Smooth muscle cell (in vitro differentiated cells): ENCODE data around the gene PAK2. TPM values are rescaled to one million over a fixed set of nuclear protein-coding genes. Genes with fewer than 3 reads are reported as not detected.

ENCODE experiments used
- DNase-seq: peaks from one replicate; lab custom pipeline; 2025; ENCODE audit not compliant: unreplicated experiment; lab: John Stamatoyannopoulos, UW
- H2AFZ ChIP-seq: fragments of 200-600 bp; sonication (generic); 2 replicates; pipeline ENCODE4 v1.6.0; 2016; ENCODE audit warnings: antibody characterized with exemption, low read depth, mild to moderate bottlenecking
- H3F3A ChIP-seq: fragments of 200-600 bp; sonication (generic); 2 replicates; pipeline ENCODE4 v1.6.0; 2017; ENCODE audit warnings: antibody characterized with exemption, low read depth
- H3K27ac ChIP-seq: fragments of 200-600 bp; sonication (generic); 2 replicates; pipeline ENCODE4 v1.5.1; 2016; ENCODE audit warnings: low read depth, mild to moderate bottlenecking
- H3K27me3 ChIP-seq: fragments of 200-600 bp; sonication (generic); 2 replicates; pipeline ENCODE4 v1.6.1; 2016; ENCODE audit warnings: low read depth, mild to moderate bottlenecking
- H3K36me3 ChIP-seq: fragments of 200-600 bp; sonication (generic); 2 replicates; pipeline ENCODE4 v1.5.1; 2016; ENCODE audit warnings: low read depth
- H3K4me1 ChIP-seq: fragments of 200-600 bp; sonication (generic); 2 replicates; pipeline ENCODE4 v1.5.1; 2016; ENCODE audit warnings: low read depth
- H3K4me2 ChIP-seq: fragments of 200-600 bp; sonication (generic); 2 replicates; pipeline ENCODE4 v1.6.0; 2016; ENCODE audit warnings: mild to moderate bottlenecking
- H3K4me3 ChIP-seq: fragments of 200-600 bp; sonication (generic); 2 replicates; pipeline ENCODE4 v1.5.1; 2016; ENCODE audit warnings: mild to moderate bottlenecking
- H3K79me2 ChIP-seq: fragments of 200-600 bp; sonication (generic); 2 replicates; pipeline ENCODE4 v1.6.0; 2016; ENCODE audit warnings: low read depth, mild to moderate bottlenecking
- H3K9ac ChIP-seq: fragments of 200-600 bp; sonication (generic); 2 replicates; pipeline ENCODE4 v1.6.0; 2016; ENCODE audit warnings: low read depth
- H3K9me3 ChIP-seq: fragments of 200-600 bp; sonication (generic); replicated peaks from 2 replicates; pipeline ENCODE4 v1.5.1; 2016; ENCODE audit warnings: low read depth
- H4K20me1 ChIP-seq: fragments of 200-600 bp; sonication (generic); 2 replicates; pipeline ENCODE4 v1.6.0; 2016; ENCODE audit warnings: low read depth
- WGBS: methylation state at CpG from one replicate; pipeline ENCODE4 v1.1.7; 2016; ENCODE audit warnings: low lambda C conversion rate; 5-methylcytosine and 5-hydroxymethylcytosine counted together
- polyA plus RNA-seq: library from polyadenylated mRNA; unstranded; fragments of >200 nt; fragmentation: Nextera tagmentation; extraction: Ambion mirVana; gene quantifications from 2 replicates; pipeline ENCODE4 v1.2.1, GENCODE V29; 2016
- total RNA-seq: library from RNA; depleted of rRNA; stranded (reverse); fragments of >200 nt; gene quantifications from 2 replicates; pipeline ENCODE4 v1.2.3, GENCODE V29; 2014
- TF ChIP-seq, protein P1 (sequence below): fragments of 200-600 bp; sonication (generic); IDR thresholded peaks from 2 replicates; pipeline ENCODE4 v1.5.1; 2017; ENCODE audit warnings: borderline replicate concordance, mild to moderate bottlenecking, antibody characterized with exemption; ENCODE audit not compliant: insufficient read depth, poor library complexity, severe bottlenecking

The PAK2 gene
- total and polyA plus RNA-seq, 2 experiments from 2014 or later: 20.6 to 98.4 TPM

DNA sequence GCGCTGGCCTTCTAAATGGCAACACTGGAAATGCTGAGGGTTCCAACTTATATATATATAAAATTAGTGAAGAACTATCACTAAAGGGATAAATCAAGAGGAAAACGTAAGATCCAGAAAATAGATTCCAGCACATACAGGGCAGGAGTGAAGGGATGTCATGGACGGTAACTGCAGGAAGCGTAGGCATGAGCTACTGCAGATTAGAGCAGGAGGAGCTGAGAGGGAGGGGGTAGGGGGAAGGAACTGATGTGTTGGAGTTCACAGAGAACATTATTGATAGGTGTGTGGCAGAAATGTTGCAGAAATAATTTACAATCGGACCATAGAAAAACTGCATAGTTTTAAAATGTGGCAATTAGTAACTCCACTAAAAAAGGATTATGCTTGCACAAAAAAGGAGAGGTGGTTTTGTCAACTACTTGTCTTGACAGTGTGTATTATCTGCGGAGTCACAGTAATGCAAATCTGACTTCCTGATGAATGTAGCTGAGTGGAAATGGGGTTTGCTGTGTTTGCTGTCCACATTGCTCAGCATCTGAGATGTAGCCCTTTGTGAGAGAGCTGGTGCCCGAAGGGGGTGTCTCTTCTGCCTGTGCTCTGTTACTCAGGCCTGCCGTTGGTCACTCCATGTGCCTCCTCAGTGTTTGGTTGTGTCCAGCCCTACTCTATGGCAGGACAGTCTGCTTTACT is 61.2 kb downstream of the PAK2 start:
- DNase-seq: no peak
- H3K4me1 ChIP-seq: no peaks in the 10 kb centered on the region
- H2AFZ ChIP-seq: no peak overlapping the region
- H3K9ac ChIP-seq: no peak overlapping the region
- 91% methylated on average over 8 of the region's 8 CpGs for WGBS
- TF ChIP-seq, protein P1, sequence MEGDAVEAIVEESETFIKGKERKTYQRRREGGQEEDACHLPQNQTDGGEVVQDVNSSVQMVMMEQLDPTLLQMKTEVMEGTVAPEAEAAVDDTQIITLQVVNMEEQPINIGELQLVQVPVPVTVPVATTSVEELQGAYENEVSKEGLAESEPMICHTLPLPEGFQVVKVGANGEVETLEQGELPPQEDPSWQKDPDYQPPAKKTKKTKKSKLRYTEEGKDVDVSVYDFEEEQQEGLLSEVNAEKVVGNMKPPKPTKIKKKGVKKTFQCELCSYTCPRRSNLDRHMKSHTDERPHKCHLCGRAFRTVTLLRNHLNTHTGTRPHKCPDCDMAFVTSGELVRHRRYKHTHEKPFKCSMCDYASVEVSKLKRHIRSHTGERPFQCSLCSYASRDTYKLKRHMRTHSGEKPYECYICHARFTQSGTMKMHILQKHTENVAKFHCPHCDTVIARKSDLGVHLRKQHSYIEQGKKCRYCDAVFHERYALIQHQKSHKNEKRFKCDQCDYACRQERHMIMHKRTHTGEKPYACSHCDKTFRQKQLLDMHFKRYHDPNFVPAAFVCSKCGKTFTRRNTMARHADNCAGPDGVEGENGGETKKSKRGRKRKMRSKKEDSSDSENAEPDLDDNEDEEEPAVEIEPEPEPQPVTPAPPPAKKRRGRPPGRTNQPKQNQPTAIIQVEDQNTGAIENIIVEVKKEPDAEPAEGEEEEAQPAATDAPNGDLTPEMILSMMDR: no peak
- H4K20me1 ChIP-seq: peaks cover 44% of the 10 kb centered on the region
- H3K27me3 ChIP-seq: no peaks in the 10 kb centered on the region
- no peaks in the 10 kb centered on the region for H3F3A ChIP-seq
- H3K9me3 ChIP-seq: no peaks in the 10 kb centered on the region
- H3K4me2 ChIP-seq: no peak overlapping the region
- peaks cover 44% of the 10 kb centered on the region for H3K79me2 ChIP-seq
- H3K36me3 ChIP-seq: peaks cover 16% of the 10 kb centered on the region
- no peak overlapping the region for H3K4me3 ChIP-seq
- no peak overlapping the region for H3K27ac ChIP-seq

DNA sequence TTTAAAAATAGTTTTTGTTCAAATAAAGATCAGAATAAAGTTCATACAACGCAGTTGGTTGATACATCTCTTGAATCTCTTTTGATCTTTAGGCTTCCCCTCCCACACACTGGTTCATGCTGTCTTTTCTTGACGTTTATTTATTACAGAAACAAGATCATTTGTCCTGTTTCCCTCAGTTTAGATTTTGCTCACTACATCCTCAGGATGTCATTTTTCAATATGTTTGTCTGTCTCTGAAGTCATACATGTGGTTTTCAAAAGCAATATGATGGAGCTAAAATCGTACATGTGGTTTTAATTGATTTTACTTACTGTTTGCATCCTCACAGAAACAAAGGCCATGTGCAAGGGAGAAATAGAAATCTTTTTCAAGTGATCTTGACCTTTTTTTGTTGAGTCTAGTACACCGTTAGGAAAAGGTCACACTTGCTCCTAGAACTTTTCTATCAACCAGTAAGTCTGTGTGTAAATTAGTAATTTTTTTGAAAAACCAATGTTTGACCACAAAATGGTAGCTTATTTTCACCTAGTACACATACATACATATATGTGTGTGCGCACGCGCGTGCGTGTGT is 64.3 kb downstream of the PAK2 start:
- no peak overlapping the region for H3K27ac ChIP-seq
- no peaks in the 10 kb centered on the region for H3F3A ChIP-seq
- no peaks in the 10 kb centered on the region for H3K9me3 ChIP-seq
- peaks cover 27% of the 10 kb centered on the region for H4K20me1 ChIP-seq
- TF ChIP-seq, protein P1: no peak
- H3K4me1 ChIP-seq: no peaks in the 10 kb centered on the region
- H3K4me2 ChIP-seq: no peak overlapping the region
- H3K79me2 ChIP-seq: peaks cover 15% of the 10 kb centered on the region
- peaks cover 30% of the 10 kb centered on the region for H3K36me3 ChIP-seq
- WGBS: 97% methylated on average over 9 of the region's 9 CpGs
- H3K9ac ChIP-seq: no peak overlapping the region
- DNase-seq: no peak
- no peak overlapping the region for H3K4me3 ChIP-seq
- H3K27me3 ChIP-seq: no peaks in the 10 kb centered on the region
- H2AFZ ChIP-seq: no peak overlapping the region

GRCh38 chr3:196804773-196805172 is 65.1 kb downstream of the PAK2 start:
- no peaks in the 10 kb centered on the region for H3K4me1 ChIP-seq
- H3K4me3 ChIP-seq: no peak overlapping the region
- TF ChIP-seq, protein P1: no peak
- H3K27ac ChIP-seq: no peak overlapping the region
- H2AFZ ChIP-seq: no peak overlapping the region
- 33% methylated on average over 1 of the region's 1 CpG for WGBS
- no peak overlapping the region for H3K9ac ChIP-seq
- no peaks in the 10 kb centered on the region for H3F3A ChIP-seq
- no peaks in the 10 kb centered on the region for H3K27me3 ChIP-seq
- peaks cover 19% of the 10 kb centered on the region for H4K20me1 ChIP-seq
- H3K9me3 ChIP-seq: no peaks in the 10 kb centered on the region
- no peak for DNase-seq
- no peak overlapping the region for H3K4me2 ChIP-seq
- peaks cover 8% of the 10 kb centered on the region for H3K79me2 ChIP-seq
- peaks cover 30% of the 10 kb centered on the region for H3K36me3 ChIP-seq
